Measurements from ENCODE around the gene FYN.

Gene FYN

DNA sequence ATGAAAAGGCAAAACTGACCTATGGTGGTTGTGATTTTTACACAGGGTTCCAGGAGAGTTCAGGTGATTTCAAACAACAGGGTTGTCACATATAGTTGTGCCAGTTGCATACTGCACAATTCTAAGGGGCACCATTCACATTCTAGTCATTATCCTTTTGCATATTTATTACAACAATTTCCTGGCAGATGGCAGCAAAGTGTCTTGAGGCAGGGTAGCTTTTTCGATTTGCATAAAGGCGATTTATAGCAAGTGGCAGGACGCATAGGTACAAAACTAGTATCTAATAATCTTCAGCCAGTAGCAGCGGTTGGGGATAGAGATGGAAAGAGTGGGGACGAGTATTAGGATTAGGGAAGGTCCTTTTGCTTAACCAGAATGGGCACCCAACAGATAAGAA lies 221.1 kb downstream of the FYN start:
- TF ChIP-seq, protein P1, sequence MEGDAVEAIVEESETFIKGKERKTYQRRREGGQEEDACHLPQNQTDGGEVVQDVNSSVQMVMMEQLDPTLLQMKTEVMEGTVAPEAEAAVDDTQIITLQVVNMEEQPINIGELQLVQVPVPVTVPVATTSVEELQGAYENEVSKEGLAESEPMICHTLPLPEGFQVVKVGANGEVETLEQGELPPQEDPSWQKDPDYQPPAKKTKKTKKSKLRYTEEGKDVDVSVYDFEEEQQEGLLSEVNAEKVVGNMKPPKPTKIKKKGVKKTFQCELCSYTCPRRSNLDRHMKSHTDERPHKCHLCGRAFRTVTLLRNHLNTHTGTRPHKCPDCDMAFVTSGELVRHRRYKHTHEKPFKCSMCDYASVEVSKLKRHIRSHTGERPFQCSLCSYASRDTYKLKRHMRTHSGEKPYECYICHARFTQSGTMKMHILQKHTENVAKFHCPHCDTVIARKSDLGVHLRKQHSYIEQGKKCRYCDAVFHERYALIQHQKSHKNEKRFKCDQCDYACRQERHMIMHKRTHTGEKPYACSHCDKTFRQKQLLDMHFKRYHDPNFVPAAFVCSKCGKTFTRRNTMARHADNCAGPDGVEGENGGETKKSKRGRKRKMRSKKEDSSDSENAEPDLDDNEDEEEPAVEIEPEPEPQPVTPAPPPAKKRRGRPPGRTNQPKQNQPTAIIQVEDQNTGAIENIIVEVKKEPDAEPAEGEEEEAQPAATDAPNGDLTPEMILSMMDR (IDR thresholded peaks at IDR 0.05; ENCODE audit: poor library complexity, severe bottlenecking): no peak
- no peak for ATAC-seq (ENCODE audit: low read depth)
- Histone ChIP-seq H3K36me3 (ENCODE audit: low read depth) (no peaks in the 10 kb centered on the region), H3K4me3 (ENCODE audit: severe bottlenecking) (no peak overlapping the region), H3K27me3 (ENCODE audit: insufficient read depth, poor library complexity, severe bottlenecking) (no peaks in the 10 kb centered on the region), H3K27ac (ENCODE audit: poor library complexity, severe bottlenecking) (no peak overlapping the region), H3K4me1 (ENCODE audit: insufficient read depth, poor library complexity, severe bottlenecking) (peaks cover 6% of the 10 kb centered on the region), H3K9me3 (ENCODE audit: severe bottlenecking) (no peaks in the 10 kb centered on the region)
- no peak for DNase-seq (ENCODE audit: low spot score)

DNA sequence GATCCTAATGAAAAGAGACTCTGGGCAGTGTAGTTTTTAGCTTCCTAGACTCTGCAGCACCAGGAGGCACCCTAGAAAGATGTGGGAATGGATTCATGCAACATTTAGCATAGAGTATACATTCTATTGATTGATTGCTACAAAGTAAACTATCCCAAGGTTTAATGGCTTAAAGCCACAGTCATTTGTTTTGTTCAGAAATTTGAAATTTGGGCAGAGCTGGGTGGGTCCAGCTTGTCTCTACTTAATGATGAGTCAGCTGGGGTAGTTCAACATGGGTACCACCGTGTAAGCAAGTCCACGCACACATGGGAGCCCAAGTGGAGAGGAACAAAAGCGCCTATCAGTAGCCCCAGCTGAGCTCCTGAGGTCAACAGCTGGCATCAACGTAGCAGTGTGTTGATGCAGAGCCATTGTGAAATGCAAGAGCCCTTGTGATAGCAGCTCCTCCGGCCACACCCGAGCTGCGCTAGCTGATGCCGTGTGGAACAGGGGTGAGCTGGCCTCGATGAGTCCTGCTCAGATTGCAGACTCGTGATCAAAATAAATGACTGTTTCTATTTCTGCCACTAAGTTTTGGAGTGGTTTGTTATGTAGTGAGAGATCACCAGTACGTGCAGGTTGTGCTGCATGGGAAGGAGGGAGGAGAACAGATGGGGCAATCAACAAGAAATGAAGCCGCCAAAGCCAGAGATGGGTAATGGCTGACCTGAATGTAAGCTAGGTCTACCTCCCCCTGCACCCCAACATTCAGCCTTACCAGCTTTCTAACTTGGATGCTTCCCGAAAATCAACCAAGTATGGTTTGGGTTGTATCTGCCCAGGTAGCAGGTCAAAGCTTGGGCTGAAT lies 221.8 kb downstream of the FYN start:
- Histone ChIP-seq H3K36me3 (ENCODE audit: low read depth) (no peaks in the 10 kb centered on the region), H3K27me3 (ENCODE audit: insufficient read depth, poor library complexity, severe bottlenecking) (no peaks in the 10 kb centered on the region), H3K4me1 (ENCODE audit: insufficient read depth, poor library complexity, severe bottlenecking) (no peaks in the 10 kb centered on the region), H3K4me3 (ENCODE audit: severe bottlenecking) (no peak overlapping the region), H3K27ac (ENCODE audit: poor library complexity, severe bottlenecking) (no peak overlapping the region), H3K9me3 (ENCODE audit: severe bottlenecking) (no peaks in the 10 kb centered on the region)
- ATAC-seq (ENCODE audit: low read depth): no peak
- no peak for DNase-seq (ENCODE audit: low spot score)
- TF ChIP-seq, protein P1 (IDR thresholded peaks at IDR 0.05; ENCODE audit: poor library complexity, severe bottlenecking): no peak

DNA sequence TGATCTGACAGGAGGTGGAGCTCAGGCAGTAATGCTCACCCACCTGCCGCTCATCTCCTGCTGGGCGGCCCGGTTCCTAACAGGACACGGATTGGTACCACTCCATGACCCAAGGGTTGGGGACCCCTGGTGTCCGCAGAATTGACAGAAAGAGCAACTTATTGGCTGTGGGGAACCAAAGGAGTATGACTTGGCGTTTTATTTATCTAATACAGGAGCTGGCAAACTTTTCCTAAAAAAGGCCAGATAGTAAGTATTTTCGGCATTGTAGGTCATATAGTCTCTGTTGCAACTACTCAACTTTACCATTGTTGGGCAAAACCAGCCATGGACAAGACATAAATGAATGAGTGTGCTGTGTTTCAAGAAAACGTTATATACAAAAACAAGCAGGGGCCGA lies 223.2 kb downstream of the FYN start:
- no peaks in the 10 kb centered on the region for H3K36me3 ChIP-seq (ENCODE audit: low read depth)
- H3K4me1 ChIP-seq (ENCODE audit: insufficient read depth, poor library complexity, severe bottlenecking): no peaks in the 10 kb centered on the region
- no peak overlapping the region for H3K4me3 ChIP-seq (ENCODE audit: severe bottlenecking)
- no peaks in the 10 kb centered on the region for H3K27me3 ChIP-seq (ENCODE audit: insufficient read depth, poor library complexity, severe bottlenecking)
- TF ChIP-seq, protein P1 (IDR thresholded peaks at IDR 0.05; ENCODE audit: poor library complexity, severe bottlenecking): no peak
- no peak overlapping the region for H3K27ac ChIP-seq (ENCODE audit: poor library complexity, severe bottlenecking)
- ATAC-seq (ENCODE audit: low read depth) (no peak), DNase-seq (ENCODE audit: low spot score) (no peak)
- no peaks in the 10 kb centered on the region for H3K9me3 ChIP-seq (ENCODE audit: severe bottlenecking)

DNA sequence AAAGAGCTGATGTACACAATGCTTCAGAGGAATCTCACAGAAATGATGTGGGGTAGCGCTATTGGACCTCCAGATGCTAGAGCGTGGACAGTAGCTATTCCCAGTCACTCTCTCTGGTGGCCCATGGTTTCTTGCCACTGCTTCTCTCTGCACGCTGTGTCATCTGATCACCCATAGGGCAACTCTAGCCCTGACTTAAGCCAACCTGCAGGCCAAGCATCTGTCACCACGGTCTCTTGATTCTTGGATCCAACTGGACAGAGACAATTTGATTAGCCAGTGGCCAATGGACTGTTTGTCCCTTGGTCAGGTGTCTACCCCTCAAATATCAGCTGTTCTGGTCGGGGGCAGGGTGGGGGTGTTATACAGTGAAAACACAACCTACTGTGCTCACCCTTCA lies 225.2 kb downstream of the FYN start:
- Histone ChIP-seq H3K27me3 (ENCODE audit: insufficient read depth, poor library complexity, severe bottlenecking) (no peaks in the 10 kb centered on the region), H3K4me1 (ENCODE audit: insufficient read depth, poor library complexity, severe bottlenecking) (no peaks in the 10 kb centered on the region), H3K27ac (ENCODE audit: poor library complexity, severe bottlenecking) (no peak overlapping the region), H3K36me3 (ENCODE audit: low read depth) (no peaks in the 10 kb centered on the region), H3K4me3 (ENCODE audit: severe bottlenecking) (no peak overlapping the region), H3K9me3 (ENCODE audit: severe bottlenecking) (no peaks in the 10 kb centered on the region)
- ATAC-seq (ENCODE audit: low read depth) (no peak), DNase-seq (ENCODE audit: low spot score) (no peak)
- TF ChIP-seq, protein P1 (IDR thresholded peaks at IDR 0.05; ENCODE audit: poor library complexity, severe bottlenecking): no peak

DNA sequence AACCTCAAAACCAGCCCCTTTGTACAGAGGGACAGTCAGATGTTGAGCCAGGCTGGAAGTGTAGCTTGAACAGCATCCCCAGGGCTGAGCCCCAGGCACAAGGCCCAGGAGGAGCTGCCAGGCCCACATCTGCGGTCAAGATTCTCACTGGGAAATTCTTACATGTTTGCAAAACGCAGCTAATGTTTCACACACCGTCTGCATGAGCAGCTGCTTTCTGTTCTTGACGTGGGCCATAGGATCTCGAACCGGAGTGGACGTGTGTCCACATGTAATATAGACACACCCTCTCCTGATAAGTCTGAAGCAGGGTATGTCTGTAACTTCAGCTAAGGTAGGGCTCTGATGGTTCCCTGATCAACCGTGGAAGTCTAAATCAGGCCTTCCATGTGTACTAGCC lies 226.3 kb downstream of the FYN start:
- Histone ChIP-seq H3K4me1 (ENCODE audit: insufficient read depth, poor library complexity, severe bottlenecking) (no peaks in the 10 kb centered on the region), H3K9me3 (ENCODE audit: severe bottlenecking) (no peaks in the 10 kb centered on the region), H3K36me3 (ENCODE audit: low read depth) (no peaks in the 10 kb centered on the region), H3K27ac (ENCODE audit: poor library complexity, severe bottlenecking) (no peak overlapping the region), H3K4me3 (ENCODE audit: severe bottlenecking) (no peak overlapping the region), H3K27me3 (ENCODE audit: insufficient read depth, poor library complexity, severe bottlenecking) (no peaks in the 10 kb centered on the region)
- no peak for ATAC-seq (ENCODE audit: low read depth)
- DNase-seq (ENCODE audit: low spot score): no peak
- TF ChIP-seq, protein P1 (IDR thresholded peaks at IDR 0.05; ENCODE audit: poor library complexity, severe bottlenecking): no peak

All from RWPE2 (cell line).